OCI-LY3 (cell line): Measurements from ENCODE around the gene RFC2.

Experiments
- H2AFZ ChIP-seq: fragments of 200-600, 300-600 bp; shearing (Covaris generic); 2 replicates; pipeline ENCODE4 v1.6.0; 2014; ENCODE audit warnings: antibody characterized with exemption, low read depth, low read length
- H3K27ac ChIP-seq: fragments of 200-600, 300-600 bp; sonication (generic); 2 replicates; pipeline ENCODE4 v1.5.1; 2014; ENCODE audit warnings: mild to moderate bottlenecking, low read length, moderate library complexity, mixed read lengths
- H3K27me3 ChIP-seq: fragments of 200-600, 300-600 bp; sonication (generic); 2 replicates; pipeline ENCODE4 v1.6.1; 2014; ENCODE audit warnings: low read depth, low read length, mixed read lengths
- H3K36me3 ChIP-seq: fragments of 200-600, 300-600 bp; sonication (generic); replicated peaks from 2 replicates; pipeline ENCODE3; 2014; ENCODE audit warnings: low read depth, low read length, mixed read lengths
- H3K4me1 ChIP-seq: fragments of 300-600, 200-600 bp; sonication (generic); 2 replicates; pipeline ENCODE4 v1.6.1; 2014; ENCODE audit warnings: low read length, mixed read lengths
- H3K4me2 ChIP-seq: fragments of 200-600, 300-600 bp; sonication (generic); 2 replicates; pipeline ENCODE4 v1.6.1; 2014; ENCODE audit warnings: low read length, mixed read lengths
- H3K4me3 ChIP-seq: fragments of 300-600, 200-600 bp; sonication (generic); 2 replicates; pipeline ENCODE4 v1.5.1; 2014; ENCODE audit warnings: antibody characterized with exemption, mild to moderate bottlenecking, low read length, moderate library complexity
- H3K79me2 ChIP-seq: fragments of 300-600, 200-600 bp; shearing (Covaris generic); 2 replicates; pipeline ENCODE4 v1.6.1; 2014; ENCODE audit warnings: mild to moderate bottlenecking, low read length, mixed read lengths
- H3K9ac ChIP-seq: fragments of 300-600, 200-600 bp; shearing (Covaris generic); 2 replicates; pipeline ENCODE4 v1.6.0; 2014; ENCODE audit warnings: mild to moderate bottlenecking, low read length, moderate library complexity
- H3K9me3 ChIP-seq: fragments of 200-600, 300-600 bp; shearing (Covaris generic); 2 replicates; pipeline ENCODE4 v1.6.1; 2014; ENCODE audit warnings: low read length, mixed read lengths; ENCODE audit not compliant: insufficient read depth
- H4K20me1 ChIP-seq: fragments of 200-600, 300-600 bp; sonication (generic); 2 replicates; pipeline ENCODE4 v1.6.1; 2016; ENCODE audit warnings: low read length, mixed read lengths; ENCODE audit not compliant: insufficient read depth
- EZH2phosphoT487 ChIP-seq: fragments of 200-600 bp; shearing (Covaris generic); IDR thresholded peaks from 2 replicates; pipeline ENCODE4 v1.6.1; 2018; ENCODE audit warnings: antibody characterized with exemption, mixed run types, low read depth
- TF ChIP-seq, protein P1 (sequence below): fragments of 200-600, 300-600 bp; sonication (generic); IDR thresholded peaks from 2 replicates; pipeline ENCODE4 v1.5.1; 2014; ENCODE audit warnings: antibody characterized with exemption, low read length, low read depth

RFC2 gene

DNA sequence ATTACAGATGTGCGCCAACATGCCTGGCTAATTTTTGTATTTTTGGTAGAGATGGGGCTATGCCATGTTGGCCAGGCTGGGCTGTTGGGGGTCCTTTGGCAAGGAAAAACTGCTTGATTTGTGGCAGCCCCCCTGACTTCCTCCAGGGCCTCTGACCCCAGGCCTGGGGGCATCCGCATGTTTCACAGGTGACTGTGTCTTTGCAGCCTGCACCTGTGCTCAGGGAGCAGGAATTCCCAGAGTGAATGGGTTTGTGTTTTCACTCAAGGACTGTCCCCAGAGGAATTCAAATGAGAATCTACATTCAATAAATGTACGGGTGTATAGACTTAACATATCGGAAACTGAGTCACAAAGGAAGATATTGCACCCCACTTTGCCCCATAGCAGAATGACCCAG, 23.4 kb upstream of the RFC2 start:
- H3K79me2 ChIP-seq = no peaks in the 10 kb centered on the region
- H3K4me2 ChIP-seq = no peak overlapping the region
- no peaks in the 10 kb centered on the region for H3K27me3 ChIP-seq
- H2AFZ ChIP-seq = no peak overlapping the region
- no peak for TF ChIP-seq EZH2phosphoT487
- TF ChIP-seq, protein P1, sequence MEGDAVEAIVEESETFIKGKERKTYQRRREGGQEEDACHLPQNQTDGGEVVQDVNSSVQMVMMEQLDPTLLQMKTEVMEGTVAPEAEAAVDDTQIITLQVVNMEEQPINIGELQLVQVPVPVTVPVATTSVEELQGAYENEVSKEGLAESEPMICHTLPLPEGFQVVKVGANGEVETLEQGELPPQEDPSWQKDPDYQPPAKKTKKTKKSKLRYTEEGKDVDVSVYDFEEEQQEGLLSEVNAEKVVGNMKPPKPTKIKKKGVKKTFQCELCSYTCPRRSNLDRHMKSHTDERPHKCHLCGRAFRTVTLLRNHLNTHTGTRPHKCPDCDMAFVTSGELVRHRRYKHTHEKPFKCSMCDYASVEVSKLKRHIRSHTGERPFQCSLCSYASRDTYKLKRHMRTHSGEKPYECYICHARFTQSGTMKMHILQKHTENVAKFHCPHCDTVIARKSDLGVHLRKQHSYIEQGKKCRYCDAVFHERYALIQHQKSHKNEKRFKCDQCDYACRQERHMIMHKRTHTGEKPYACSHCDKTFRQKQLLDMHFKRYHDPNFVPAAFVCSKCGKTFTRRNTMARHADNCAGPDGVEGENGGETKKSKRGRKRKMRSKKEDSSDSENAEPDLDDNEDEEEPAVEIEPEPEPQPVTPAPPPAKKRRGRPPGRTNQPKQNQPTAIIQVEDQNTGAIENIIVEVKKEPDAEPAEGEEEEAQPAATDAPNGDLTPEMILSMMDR = no peak
- no peaks in the 10 kb centered on the region for H3K9me3 ChIP-seq
- H3K27ac ChIP-seq = no peak overlapping the region
- H3K4me3 ChIP-seq = no peak overlapping the region
- H3K4me1 ChIP-seq = peaks cover 66% of the 10 kb centered on the region
- no peak overlapping the region for H3K9ac ChIP-seq
- no peaks in the 10 kb centered on the region for H4K20me1 ChIP-seq
- no peaks in the 10 kb centered on the region for H3K36me3 ChIP-seq

DNA sequence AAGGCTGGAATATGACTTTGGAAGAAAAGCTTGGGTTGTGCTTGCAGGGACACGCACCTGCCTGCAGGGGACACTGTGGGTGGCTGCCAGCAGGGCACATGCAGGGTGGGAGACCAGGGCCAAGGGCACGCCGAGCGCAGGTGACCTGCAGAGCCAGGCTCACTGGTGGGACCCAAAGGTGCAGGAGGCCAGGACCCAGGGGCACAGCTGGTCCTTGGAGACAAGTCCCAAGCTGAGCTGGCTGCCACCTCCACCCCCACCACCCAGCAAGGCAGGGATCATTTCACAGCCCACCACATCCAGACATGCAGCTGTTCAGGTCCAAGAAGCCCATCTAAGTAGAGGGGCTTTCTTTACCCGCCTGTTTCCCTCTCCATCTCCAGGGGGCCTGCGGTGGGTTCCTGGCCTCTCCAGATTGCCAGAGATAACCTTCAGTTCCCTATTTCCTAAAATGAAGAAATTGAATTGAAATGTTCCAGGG, 21.2 kb upstream of the RFC2 start:
- Histone ChIP-seq H3K9me3 (no peaks in the 10 kb centered on the region), H3K4me3 (no peak overlapping the region), H3K9ac (no peak overlapping the region; the same call in 1 of the 2 replicates), H3K27me3 (no peaks in the 10 kb centered on the region), H3K79me2 (no peaks in the 10 kb centered on the region), H3K4me1 (peaks cover 84% of the 10 kb centered on the region), H4K20me1 (no peaks in the 10 kb centered on the region), H3K36me3 (no peaks in the 10 kb centered on the region), H3K27ac (0 out of 2 replicates have a peak overlapping the region, but pooled peaks have one; percentile 9), H2AFZ (no peak overlapping the region), H3K4me2 (peak overlapping the region; percentile 15)
- TF ChIP-seq EZH2phosphoT487 = no peak
- TF ChIP-seq, protein P1 = peak; percentile 68

DNA sequence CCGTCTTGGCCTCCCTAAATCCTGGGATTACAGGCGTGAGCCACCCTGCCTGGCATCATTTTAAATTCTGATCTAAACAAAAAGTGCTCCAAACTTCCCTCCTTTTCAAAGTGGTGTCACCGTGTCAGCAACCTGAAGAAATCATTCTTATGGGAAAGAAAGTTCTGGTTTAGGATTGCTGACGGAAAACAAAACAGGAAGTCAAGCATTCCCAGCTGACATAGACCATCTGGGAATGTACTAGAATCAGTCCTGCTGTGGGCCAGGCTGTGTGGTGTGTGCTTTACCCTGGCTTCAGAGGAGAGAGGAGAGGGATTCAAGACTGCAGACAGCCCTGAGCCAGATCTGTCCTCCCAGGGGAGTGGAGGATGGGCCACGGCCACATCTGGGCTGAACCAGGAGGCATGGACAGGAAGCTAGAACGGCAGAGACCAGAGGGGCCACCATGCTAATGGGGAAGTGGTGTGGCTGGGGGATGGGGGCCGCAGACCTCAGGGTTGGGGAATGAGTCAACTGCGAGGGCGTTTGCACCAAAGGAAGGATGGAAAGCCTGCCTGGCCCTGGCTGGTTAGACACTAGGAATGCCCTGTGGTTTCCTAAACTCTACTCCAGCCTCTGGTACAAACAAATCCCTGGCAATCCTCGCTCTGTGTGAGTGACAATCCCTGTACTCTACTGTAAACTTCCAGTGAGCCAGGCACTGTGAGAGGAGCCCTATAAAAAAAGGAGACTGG, 18.3 kb upstream of the RFC2 start:
- Histone ChIP-seq H3K27me3 (no peaks in the 10 kb centered on the region), H3K4me3 (peak overlapping the region; percentile 51), H4K20me1 (no peaks in the 10 kb centered on the region), H3K27ac (peak overlapping the region; percentile 89), H3K36me3 (no peaks in the 10 kb centered on the region), H3K9ac (peak overlapping the region; percentile 60; the same call in 1 of the 2 replicates), H3K4me2 (peak overlapping the region; percentile 79), H3K79me2 (no peaks in the 10 kb centered on the region), H2AFZ (no peak overlapping the region; the same call in 1 of the 2 replicates), H3K4me1 (peaks cover 74% of the 10 kb centered on the region), H3K9me3 (no peaks in the 10 kb centered on the region)
- TF ChIP-seq, protein P1 = no peak
- TF ChIP-seq EZH2phosphoT487 = no peak

DNA sequence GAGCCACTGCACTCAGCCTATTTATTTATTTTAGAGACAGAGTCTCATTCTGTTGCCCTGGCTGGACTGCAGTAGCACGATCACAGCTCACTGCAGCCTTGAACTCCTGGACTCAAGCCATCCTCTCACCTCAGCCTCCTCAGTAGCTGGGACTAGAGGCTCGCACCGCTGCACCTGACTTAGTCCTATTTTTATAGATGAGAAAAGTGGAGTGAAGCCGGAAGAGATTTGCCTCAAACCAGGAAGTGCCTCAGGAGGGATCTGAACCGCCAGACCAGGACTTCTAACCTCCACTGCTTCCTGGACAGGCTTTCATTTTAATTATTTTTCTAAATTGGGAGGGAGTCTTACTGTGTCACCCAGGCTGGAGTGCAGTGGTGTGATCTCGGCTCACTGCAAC, 17.5 kb upstream of the RFC2 start:
- H4K20me1 ChIP-seq = no peaks in the 10 kb centered on the region
- H3K79me2 ChIP-seq = no peaks in the 10 kb centered on the region
- no peaks in the 10 kb centered on the region for H3K27me3 ChIP-seq
- H3K9me3 ChIP-seq = no peaks in the 10 kb centered on the region
- peak overlapping the region; percentile 79 for H3K4me2 ChIP-seq
- peak overlapping the region; percentile 51; the same call in 1 of the 2 replicates for H3K4me3 ChIP-seq
- H3K9ac ChIP-seq = peak overlapping the region; percentile 60; the same call in 1 of the 2 replicates
- H3K27ac ChIP-seq = peak overlapping the region; percentile 89
- TF ChIP-seq EZH2phosphoT487 = no peak
- TF ChIP-seq, protein P1 = no peak
- 0 out of 2 replicates have a peak overlapping the region, but pooled peaks have one; percentile 15 for H2AFZ ChIP-seq
- H3K36me3 ChIP-seq = no peaks in the 10 kb centered on the region
- H3K4me1 ChIP-seq = peaks cover 76% of the 10 kb centered on the region
